HEK293T (cell line): ENCODE results near the gene RER1.

Source experiments
- CTCF ChIA-PET: fragments of 350-600 bp; formaldehyde crosslinking; extraction: SDS; loops from one replicate; lab custom pipeline; 2021; ENCODE audit warnings: antibody characterized with exemption, inconsistent platforms; lab: Yijun Ruan, JAX
- POLR2A ChIA-PET: fragments of 350-600 bp; formaldehyde crosslinking; extraction: SDS; loops from one replicate; lab custom pipeline; 2020; ENCODE audit warnings: antibody characterized with exemption, inconsistent platforms; lab: Yijun Ruan, JAX
- DNase-seq: peaks from one replicate; pipeline ENCODE4 v3.0.0; 2012; ENCODE audit warnings: mixed read lengths; ENCODE audit errors: extremely low spot score
- ARNT ChIP-seq: fragments of 450-650 bp; IDR thresholded peaks from 2 replicates; pipeline ENCODE4 v1.6.1; 2017; ENCODE audit warnings: mild to moderate bottlenecking
- BHLHE40 ChIP-seq: fragments of 450-650 bp; IDR thresholded peaks from 2 replicates; pipeline ENCODE4 v1.6.1; 2016; ENCODE audit warnings: mild to moderate bottlenecking, moderate library complexity, borderline replicate concordance
- CTBP1 ChIP-seq: fragments of 450-650 bp; IDR thresholded peaks from 2 replicates; pipeline ENCODE4 v1.6.1; 2016; ENCODE audit warnings: borderline replicate concordance
- ELF4 ChIP-seq: fragments of 450-650 bp; IDR thresholded peaks from 2 replicates; pipeline ENCODE4 v1.6.1; 2017; ENCODE audit warnings: antibody characterized with exemption
- FOXA1 ChIP-seq: fragments of 450-650 bp; IDR thresholded peaks from 2 replicates; pipeline ENCODE4 v1.6.1; 2016; ENCODE audit warnings: mild to moderate bottlenecking
- FOXK2 ChIP-seq: fragments of 450-650 bp; IDR thresholded peaks from 2 replicates; pipeline ENCODE4 v1.6.1; 2016; ENCODE audit warnings: mild to moderate bottlenecking
- FOXM1 ChIP-seq: fragments of 450-650 bp; IDR thresholded peaks from 2 replicates; pipeline ENCODE4 v1.6.1; 2017; ENCODE audit warnings: mild to moderate bottlenecking, borderline replicate concordance
- HDGF ChIP-seq: fragments of 450-650 bp; IDR thresholded peaks from 2 replicates; pipeline ENCODE4 v1.6.1; 2017; ENCODE audit warnings: antibody characterized with exemption, borderline replicate concordance
- L3MBTL2 ChIP-seq: fragments of 450-650 bp; conservative IDR thresholded peaks from 2 replicates; pipeline ENCODE4 v1.6.1; 2016; ENCODE audit warnings: mild to moderate bottlenecking
- LEF1 ChIP-seq: fragments of 450-650 bp; IDR thresholded peaks from 2 replicates; pipeline ENCODE4 v1.6.1; 2017; ENCODE audit warnings: mild to moderate bottlenecking, borderline replicate concordance
- NFRKB ChIP-seq: fragments of 450-650 bp; IDR thresholded peaks from 2 replicates; pipeline ENCODE4 v1.6.1; 2016; ENCODE audit warnings: mild to moderate bottlenecking, moderate library complexity
- PKNOX1 ChIP-seq: fragments of 450-650 bp; IDR thresholded peaks from 2 replicates; pipeline ENCODE4 v1.6.1; 2016
- SP1 ChIP-seq: fragments of 450-650 bp; IDR thresholded peaks from 2 replicates; pipeline ENCODE4 v1.6.1; 2017
- SUZ12 ChIP-seq: fragments of 450-650 bp; IDR thresholded peaks from 2 replicates; pipeline ENCODE4 v1.6.1; 2016; ENCODE audit warnings: mild to moderate bottlenecking
- TARDBP ChIP-seq: fragments of 450-650 bp; IDR thresholded peaks from 2 replicates; pipeline ENCODE4 v1.6.1; 2016
- ZNF384 ChIP-seq: fragments of 450-650 bp; IDR thresholded peaks from 2 replicates; pipeline ENCODE4 v1.6.1; 2016

RER1 gene

GRCh38 chr1:2348346-2349325 lies 43.0 kb upstream of the RER1 start:
- no peak for DNase-seq
- no peak for TF ChIP-seq CTBP1
- no peak for TF ChIP-seq HDGF
- no peak for TF ChIP-seq NFRKB
- no peak for TF ChIP-seq TARDBP
- TF ChIP-seq ZNF384, result no peak
- no peak for TF ChIP-seq BHLHE40
- ChIA-PET POLR2A (no interaction called here), CTCF (no interaction called here)

GRCh38 chr1:2349806-2350205 lies 41.8 kb upstream of the RER1 start:
- ChIA-PET POLR2A (no interaction called here), CTCF (no interaction called here)
- DNase-seq, result no peak
- no peak for TF ChIP-seq FOXK2
- no peak for TF ChIP-seq PKNOX1
- no peak for TF ChIP-seq SP1
- TF ChIP-seq NFRKB, result no peak
- no peak for TF ChIP-seq ELF4
- no peak for TF ChIP-seq BHLHE40
- no peak for TF ChIP-seq HDGF
- TF ChIP-seq L3MBTL2, result no peak
- TF ChIP-seq ZNF384, result no peak
- TF ChIP-seq TARDBP, result no peak
- no peak for TF ChIP-seq FOXM1
- no peak for TF ChIP-seq CTBP1
- no peak for TF ChIP-seq LEF1
- no peak for TF ChIP-seq FOXA1
- TF ChIP-seq SUZ12, result no peak

GRCh38 chr1:2350501-2350900 lies 41.1 kb upstream of the RER1 start:
- ChIA-PET POLR2A (no interaction called here), CTCF (no interaction called here)

GRCh38 chr1:2350911-2351655 lies 40.6 kb upstream of the RER1 start:
- DNase-seq, result no peak
- POLR2A ChIA-PET, result no interaction called here
- CTCF ChIA-PET, result no interaction called here
- TF ChIP-seq TARDBP, result no peak
- TF ChIP-seq SUZ12, result no peak
- no peak for TF ChIP-seq LEF1
- TF ChIP-seq BHLHE40, result no peak
- TF ChIP-seq SP1, result no peak
- TF ChIP-seq CTBP1, result no peak
- TF ChIP-seq FOXM1, result no peak
- TF ChIP-seq NFRKB, result no peak
- TF ChIP-seq ARNT, result no peak

More at GRCh38 chr1:2350501-2350900, 41.1 kb upstream of the RER1 start:
- DNase-seq, result no peak
- TF ChIP-seq CTBP1 (no peak), TARDBP (no peak), SUZ12 (no peak)

GRCh38 chr1:2351723-2352122 lies 39.9 kb upstream of the RER1 start:
- no peak for DNase-seq
- ChIA-PET CTCF (no interaction called here), POLR2A (no interaction called here)
- no peak for TF ChIP-seq ELF4
- no peak for TF ChIP-seq NFRKB
- no peak for TF ChIP-seq CTBP1
- TF ChIP-seq ZNF384, result no peak
- no peak for TF ChIP-seq SUZ12
- no peak for TF ChIP-seq FOXM1
- TF ChIP-seq L3MBTL2, result no peak
- TF ChIP-seq ARNT, result no peak
- no peak for TF ChIP-seq TARDBP
- no peak for TF ChIP-seq HDGF
- no peak for TF ChIP-seq FOXA1
- no peak for TF ChIP-seq SP1

- TF ChIP-seq SUZ12, result no peak
- no peak for DNase-seq
- ChIA-PET CTCF (interaction anchor here (0.8 kb wide), 1 partner anchor 178 kb away, joined by 3 read pairs; no protein-coding TSS in a partner anchor), POLR2A (no interaction called here)
Measured at GRCh38 chr1:2352341-2352896, 39.2 kb upstream of the RER1 start.

GRCh38 chr1:2352897-2353550 lies 38.6 kb upstream of the RER1 start:
- CTCF ChIA-PET, result interaction anchor here (0.8 kb wide), 1 partner anchor 179 kb away, joined by 3 read pairs; no protein-coding TSS in a partner anchor
- POLR2A ChIA-PET, result no interaction called here
- TF ChIP-seq FOXK2, result no peak
- TF ChIP-seq ELF4, result no peak
- no peak for TF ChIP-seq HDGF
- TF ChIP-seq LEF1, result no peak
- no peak for TF ChIP-seq PKNOX1
- TF ChIP-seq CTBP1, result no peak
- TF ChIP-seq SUZ12, result no peak
- TF ChIP-seq SP1, result no peak
- TF ChIP-seq NFRKB, result no peak
- TF ChIP-seq ARNT, result no peak
- TF ChIP-seq FOXM1, result no peak
- TF ChIP-seq FOXA1, result no peak
- TF ChIP-seq BHLHE40, result no peak
- no peak for TF ChIP-seq L3MBTL2
- DNase-seq, result no peak
